Stimulated activated CD4-positive, alpha-beta T cell treated with anti-CD3 and anti-CD28 coated beads, Interleukin-12 subunit alpha, Interleukin-12 subunit beta, amount 100 ng/mL, for 24 hours (primary cell): ENCODE data around the gene PRR7.

Source experiments
- DNase-seq, 2 experiments: peaks; one replicate each; pipeline ENCODE4 v3.0.0-alpha.2; 2020; ENCODE audit warnings: low read depth in 2 of 2

PRR7 gene

DNA sequence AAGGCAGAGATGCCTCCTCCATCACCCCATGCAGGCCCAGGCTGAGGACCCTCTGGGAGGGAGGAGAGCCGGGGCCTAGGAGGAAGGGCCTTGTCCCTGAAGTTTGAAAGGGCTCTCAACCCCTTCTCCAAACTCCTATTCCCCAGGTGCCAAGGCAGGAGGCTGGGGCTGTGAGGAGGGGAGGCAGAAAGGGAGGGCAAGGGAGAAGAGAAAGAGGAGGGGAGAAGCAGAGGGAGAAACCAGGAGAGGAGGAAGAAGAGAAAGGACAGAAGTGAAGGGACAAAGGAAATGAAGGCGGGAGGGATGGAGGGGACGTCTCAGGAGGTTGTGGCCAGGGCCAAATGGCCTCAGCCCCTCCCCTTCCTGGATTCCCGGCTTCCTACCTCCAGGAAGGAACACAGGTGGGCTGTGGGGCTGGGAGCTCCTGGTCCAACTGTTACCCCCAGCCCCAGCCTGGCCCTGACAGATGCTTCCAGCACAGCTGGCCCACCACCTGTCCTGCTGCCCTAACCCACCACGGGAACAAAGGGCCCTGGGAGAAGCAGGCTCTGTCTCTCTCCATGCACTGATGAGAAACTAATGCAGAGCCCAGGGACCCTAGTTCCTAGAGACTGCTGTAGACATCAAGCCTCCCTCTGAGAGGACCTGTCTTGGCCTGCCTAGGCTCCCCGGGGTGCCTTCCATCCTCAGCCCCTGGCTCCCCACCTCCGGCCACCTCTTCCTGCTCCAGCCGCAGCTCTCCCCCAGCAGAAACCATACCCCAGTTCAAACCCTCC, 23.3 kb downstream of the PRR7 start:
- no peak for DNase-seq

DNA sequence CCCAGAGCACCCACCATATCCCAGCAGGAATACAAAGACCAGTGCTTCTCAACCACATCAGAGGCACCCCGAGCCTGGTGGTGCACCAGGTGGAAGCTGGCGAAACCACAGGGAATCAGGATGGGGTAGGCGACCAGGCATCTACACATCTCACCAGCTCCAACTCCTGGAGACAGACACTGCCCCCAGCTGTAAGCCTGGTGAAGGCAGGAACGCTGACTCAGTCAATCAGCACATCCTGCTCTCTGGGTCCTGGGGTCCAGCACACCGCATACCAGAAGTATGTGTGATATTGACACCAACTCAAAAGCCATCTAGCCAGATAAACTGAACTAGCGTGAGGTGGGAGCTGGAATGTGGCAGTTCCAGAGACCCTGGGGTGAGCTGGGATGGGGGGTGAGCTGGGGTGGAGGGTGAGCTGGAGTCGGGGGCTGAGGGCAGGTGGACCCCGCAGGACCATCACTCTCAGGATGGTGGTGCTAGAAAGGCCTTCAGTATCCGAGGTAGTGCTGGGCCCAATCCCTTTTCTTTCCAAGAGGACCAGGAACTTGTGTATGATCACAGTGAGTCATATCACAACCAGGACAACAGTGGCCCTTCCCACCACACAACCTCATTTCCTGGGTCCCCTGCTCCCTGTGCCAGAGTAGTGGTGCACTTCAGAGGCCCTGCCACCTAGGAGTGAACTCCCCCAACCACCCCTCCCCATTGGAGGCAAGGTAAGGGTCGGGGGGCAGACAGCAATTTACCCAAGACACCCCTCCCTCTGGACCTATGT, 24.3 kb downstream of the PRR7 start:
- DNase-seq: no peak

DNA sequence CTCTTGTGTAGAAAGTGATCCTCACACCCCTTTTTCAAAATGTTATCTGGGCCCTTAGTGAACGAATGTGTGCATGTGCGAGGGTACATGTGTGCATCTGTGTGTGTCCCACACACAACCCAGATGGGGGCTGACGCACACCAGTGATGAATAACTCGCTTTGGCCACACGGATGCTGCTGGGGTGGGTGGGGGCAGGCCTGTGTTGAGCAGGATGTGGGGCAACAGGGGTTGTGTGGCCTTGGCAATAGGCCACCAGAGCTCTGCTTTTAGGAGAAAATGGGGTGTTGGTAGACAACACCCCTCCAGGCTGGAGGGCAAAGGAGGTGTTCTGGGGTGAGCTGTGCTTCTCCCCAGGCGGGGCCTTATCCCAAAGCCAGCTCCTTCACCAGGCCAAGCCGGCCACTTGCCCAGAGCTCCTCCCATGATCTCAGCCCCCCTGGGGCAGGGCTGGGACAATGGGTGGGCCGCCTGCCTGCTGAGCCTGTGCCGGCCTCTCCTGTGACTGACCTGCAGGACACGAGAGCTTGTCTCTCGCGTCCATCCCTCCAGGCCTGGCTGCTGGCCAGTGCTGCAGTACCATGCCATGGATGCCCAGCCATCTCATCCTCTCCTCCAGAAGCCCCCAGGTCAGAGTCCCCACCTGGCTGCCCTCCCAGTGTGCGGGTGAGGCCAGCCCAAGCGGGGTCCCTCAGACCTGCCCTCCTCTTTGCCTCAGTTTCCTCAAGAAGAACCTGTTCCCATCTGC, 25.2 kb downstream of the PRR7 start:
- no peak for DNase-seq

DNA sequence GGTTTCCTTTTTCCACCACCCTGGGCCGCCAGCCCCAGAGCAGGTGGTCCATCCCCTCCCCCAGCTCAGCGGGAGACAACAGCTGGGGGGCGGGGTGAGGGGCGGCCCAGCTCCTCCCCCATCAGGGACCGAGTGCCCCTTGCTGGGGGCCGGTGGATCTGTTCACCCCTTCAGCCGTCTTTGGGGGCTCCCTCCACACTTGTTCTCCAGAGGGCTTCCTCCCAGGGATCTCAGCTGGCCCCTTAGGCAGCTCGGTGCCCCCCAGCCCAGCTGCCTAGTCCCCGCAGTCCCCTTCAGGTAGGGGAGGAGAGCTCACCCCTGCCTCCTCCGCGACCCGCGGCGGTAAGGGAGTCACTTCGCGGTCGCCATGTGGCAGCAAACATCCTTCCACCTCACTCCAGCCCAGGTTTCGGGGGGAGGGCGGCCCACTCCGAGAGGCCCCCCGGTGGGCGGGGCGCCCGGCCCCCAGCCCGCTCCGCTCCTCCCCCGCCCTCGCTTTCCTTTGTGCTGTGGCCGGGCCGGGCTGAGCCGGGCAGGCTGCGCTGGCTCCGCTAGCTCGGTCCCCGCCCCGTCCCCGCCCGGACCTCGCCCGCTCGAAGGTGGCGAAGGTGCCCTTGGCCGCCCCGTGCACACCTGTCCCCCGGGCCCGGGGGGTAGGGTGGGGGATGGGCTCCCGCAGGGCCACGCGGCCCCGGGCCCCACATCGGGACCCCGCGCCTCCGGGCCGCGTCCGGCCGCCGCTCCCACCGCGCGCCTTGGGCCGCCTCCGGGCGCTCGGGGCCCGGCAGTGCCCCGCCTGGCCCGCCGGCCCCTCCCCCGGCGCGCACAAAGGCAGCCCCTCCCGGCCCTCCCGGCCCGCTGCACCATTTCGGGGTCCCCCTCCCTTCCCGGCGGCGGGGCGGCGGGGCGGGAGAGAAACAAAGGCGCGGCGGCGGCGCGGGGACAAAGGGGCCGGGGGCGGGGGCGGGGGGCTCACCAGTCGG, 26.1 kb downstream of the PRR7 start:
- peak in 1 of 2 experiments; percentile 42 for DNase-seq

DNA sequence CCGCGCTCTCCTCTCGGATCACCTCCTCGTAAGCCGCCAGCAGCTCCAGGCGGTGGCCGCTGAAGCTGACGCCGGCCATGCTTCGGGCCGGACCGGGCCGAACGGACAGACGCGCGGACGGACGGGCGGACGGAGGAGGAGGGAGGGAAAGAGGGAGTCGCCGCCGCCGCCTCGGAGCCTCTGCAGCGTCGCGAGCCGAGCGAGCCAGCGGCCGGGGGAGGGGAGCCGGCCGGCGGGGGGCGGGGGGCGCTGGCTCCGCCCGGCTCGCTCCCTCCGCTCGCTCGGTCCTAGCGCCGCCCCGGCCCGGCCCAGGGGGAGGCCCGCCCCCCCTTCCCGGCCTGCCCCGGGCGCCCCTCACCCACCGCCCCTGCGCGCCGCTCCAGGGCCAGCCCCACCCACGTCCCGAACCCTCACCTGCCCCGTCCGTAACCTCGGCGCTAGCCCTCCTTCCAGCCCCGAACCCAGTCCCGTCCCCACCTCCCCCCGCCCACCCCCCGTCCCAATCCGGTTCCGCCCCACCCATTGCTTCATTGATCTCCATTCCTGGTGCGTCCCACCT, 26.9 kb downstream of the PRR7 start, which contains the start of gene DBN1:
TSS of gene DBN1 (minus strand) at position 192 of the 559 bp plus-strand sequence. CDS start at position 79, 113 bp downstream.
- DNase-seq: no peak

DNA sequence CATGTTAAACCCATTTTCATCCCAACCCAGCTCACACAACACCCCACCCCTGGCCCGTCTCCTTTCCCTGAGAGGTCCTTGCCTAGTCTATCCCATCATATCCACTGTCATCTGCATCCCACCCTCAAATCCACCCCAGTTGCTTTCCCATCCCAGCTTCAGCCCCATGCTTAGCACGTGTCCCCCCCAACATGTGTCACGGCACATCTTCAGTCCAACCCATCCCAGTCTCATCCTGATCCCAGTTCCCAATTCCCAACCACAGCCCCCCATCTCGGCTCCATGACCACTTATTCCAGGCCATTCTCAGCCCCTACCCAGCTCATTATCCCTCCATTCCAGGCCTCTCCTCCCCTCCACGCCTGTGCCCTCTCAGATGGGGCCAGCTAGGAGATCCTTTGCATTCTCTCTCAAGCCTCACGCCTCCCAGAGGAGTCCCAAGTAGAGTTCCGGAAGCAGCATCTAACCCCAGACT, 27.4 kb downstream of the PRR7 start:
- DNase-seq: no peak

DNA sequence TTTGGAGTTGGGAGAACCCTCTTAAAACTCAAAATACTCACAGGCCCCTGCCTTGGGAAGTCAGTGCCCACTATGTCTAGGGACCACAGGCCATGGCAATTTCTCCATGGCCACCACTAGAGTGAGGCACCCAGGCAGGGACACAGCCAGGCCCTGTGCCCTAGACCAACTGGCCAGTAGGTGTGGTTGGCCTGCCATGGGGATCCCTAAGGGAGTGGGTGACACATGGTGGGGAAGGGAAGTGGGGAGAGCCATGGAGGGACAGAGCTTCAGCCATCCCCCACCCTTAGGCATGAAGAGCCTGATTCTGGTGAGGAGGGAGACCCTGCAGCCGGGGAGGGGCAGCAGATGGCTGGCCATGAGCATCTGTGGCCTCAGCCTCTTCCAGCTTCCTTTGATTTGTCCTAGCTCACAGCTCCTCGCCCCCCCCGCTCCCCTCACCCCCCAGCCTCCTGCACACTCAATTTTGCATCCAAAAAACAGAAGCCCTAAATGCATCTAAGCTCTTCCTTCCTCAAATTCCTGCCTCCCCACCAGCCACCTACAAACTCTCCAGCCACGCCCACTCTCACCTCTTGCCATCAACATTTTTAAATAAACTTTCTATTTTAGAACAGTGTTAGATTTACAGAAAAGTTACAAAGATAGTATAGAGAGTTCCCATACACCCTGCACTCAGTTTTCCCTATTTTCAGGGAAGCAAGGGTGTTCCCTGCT, 28.4 kb downstream of the PRR7 start:
- DNase-seq: no peak

DNA sequence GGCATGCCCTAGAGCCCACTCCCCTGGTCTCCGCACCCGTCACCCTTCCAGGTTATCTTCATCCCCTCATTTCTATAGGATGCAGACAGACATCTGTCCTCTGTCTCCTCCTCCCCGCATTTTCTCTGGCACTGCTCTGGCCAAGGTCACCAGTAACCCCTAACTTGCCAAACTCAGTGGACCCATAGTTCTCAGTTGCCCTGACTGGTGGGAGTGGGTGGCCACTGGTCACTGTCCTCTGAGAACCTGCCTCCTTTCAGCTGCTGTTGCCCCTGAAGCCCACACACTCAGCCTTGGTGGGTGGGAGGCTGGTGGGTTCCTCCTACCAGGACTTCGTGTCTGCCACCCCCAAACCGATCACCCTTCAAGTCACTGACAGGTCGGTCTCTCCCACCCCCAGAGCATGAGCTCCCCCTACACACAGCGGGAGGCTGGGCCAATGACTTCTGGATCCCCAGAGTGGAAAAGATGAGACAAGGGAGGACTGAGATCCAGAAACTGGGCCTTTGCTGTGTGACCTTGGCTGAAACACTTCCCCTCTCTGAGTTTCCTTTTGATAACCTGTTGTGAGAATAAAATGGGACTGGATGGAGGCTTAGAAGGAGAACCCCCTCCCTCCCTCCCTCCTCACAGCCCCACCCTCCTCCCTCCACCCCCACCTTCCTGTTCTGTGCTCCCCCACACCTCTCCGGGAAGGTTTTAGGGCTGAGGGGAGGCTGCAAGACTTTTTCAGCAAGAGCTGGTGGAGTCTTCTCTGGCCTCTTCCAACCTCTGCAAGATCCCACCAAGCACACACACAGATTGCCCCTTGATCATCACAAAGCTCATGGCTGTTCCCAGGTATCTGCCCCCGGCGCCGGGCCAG, 29.2 kb downstream of the PRR7 start:
- no peak for DNase-seq

DNA sequence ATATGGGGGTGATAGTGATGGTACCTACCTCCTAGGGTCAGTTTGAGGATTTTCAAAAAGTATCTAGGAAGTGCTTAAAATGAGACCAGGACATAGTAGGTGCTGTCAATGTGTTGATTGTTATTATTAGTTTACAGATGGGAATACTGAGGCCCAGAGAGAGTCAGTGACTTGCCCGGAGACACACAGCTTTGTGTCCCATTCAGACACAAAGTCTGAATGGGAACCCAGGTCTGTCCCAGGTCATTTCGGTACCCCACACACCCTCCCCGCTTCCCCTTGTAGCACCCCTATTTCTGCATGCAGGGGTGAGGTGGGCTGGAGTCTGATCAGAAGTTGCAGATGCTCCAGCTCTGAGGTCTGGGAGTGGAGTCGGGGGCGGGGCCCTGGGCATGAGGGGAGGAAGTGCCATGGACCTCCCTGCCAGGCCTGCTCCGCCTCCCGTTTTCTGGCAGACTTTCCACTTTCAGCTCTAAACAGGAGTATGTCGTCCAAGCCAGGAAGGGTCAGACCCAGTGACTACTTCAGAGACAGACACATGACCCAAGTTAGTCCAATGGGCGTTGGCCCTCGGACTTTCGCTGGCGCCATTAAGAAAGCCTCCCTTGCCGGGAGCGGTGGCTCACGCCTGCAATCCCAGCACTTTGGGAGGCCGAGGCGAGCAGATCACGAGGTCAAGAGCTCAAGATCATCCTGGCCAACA, 30.1 kb downstream of the PRR7 start:
- DNase-seq: no peak

DNA sequence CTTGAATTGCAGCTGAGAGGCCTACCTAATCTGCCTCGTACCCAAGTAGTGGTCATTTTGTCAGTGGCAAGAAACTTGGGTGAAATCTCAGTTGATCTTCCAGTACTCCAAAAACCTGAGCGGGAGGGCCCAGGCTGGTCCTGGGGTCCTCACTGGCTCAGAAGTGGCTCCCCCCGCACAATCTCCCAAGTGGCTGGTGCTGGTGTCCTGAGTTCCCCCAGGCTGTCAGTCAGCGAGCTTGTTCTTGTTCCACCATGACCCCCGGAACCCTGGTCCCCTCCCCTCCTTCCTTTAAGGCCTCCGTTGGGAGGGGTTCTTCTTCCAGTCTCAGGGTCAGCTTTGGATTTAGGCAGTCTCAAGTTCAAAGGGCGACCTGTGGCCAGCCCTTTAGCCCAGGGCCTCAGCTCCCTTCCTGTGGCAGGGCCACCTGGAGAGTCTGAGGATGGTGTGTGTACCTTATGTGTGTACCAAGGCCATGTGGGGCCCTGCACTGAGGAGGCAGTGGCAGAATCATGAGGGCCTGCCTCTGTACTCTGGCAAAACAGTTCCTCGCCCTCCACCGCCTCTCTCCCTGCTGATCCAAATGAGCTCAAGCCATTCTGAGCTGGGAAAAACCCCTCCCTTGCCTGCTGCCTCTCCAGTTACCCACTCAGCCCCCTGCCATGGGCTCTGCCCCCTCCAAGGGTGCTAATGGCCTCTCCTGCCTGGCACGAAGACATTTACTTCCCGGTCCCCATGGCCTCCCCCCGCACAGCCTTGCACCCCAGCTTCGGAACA, 31.3 kb downstream of the PRR7 start:
- no peak for DNase-seq

DNA sequence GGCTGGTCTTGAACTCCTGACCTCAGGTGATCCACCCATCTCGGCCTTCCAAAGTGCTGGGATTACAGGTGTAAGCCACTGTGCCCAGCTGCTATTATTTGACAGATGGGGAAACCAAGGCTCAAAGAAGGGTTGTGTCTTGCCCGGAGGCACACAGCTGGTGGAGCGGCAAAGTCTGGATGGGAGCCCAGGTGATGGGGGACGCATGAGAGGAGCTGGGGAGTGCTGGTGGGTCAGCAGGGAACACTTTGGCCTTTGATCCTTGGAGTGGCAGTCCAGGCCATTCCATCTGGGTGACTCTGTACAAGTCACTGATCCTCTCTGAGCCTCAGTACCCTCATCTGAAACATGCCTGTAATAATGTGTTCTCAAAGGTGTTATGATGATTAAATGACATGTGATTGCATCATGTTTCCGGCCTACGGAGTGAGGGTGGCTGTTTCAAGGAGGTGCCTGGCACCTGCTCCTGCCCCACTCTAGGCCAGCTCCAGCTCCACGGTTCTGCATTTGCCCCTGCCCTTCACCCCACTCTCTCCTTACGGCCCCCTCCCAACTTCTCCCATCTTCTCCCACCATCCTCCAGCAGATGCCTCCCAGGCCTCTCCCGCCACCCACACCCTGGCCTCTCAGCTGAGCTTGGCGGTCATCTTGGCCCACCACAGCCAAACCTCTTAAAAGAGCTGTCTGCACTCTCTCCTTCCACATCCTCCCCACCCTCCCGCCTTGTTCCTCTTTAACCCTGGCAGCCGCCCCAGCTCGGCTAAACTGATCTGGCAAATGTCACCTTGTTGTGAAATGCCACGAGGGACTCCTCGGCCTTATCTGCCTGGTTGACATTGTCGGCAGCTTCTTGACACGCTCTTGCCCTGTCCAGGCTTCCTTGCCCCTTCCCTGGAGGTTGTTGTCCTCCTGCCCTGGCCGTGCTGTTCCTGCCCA, 32.4 kb downstream of the PRR7 start:
- no peak for DNase-seq

DNA sequence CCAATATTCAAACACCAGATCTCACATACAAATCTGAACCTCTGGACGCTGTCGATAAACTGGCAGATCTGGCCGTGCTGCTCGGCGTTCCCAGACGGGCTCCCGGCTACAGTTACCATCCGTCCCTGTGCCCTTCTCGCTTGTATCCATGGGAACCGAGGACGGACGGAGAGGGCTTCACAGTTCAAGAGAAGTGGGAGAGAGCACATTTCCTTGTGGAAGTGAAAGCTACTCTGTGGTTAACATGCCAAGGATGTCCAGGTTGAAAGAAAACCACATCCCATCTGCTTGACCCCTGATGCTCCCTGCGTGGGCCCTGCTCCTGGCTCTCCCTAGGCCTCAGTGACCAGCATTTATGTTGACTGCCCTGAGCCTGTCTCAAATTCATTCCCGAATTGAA, 33.2 kb downstream of the PRR7 start:
- no peak for DNase-seq

DNA sequence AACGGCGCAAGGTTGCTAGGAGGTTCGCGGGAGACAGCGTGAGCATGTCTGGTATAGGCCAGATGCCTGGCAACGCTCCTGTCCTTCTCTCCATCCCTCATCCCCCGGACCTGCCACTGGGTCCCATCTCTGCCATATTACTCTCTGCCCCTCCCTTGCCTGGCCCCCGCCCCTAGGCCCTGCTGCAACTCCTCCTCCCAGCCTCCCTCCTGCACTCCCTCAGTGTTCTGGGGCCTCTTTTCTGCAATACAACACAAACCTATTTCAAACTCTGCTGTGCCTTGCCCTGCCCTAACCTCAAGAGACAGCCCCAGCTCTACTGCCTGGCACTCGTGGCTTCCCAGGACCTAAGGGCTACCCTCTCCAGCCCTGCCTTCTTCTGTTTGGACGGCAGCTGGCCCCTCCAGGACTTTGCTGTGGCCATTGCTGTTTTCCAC, 35.8 kb downstream of the PRR7 start:
- no peak for DNase-seq

DNA sequence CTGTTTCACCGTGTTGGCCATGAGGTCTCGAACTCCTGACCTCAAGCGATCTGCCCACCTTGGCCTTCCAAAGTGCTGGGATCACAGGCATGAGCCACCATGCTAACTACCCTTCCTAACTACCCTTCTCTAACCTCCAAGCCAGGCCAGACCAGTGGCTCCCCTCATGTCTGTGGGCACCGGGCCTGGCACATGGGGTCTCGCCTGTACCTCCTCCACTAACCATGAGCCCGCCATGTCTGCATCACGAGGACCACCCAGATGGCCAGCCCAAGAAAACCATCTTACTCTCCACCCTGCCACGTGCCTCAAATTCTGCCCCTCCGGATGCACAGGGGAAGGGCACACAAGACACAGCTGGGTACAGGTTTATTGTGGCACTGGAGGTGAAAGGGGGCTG, 36.4 kb downstream of the PRR7 start:
- no peak for DNase-seq

DNA sequence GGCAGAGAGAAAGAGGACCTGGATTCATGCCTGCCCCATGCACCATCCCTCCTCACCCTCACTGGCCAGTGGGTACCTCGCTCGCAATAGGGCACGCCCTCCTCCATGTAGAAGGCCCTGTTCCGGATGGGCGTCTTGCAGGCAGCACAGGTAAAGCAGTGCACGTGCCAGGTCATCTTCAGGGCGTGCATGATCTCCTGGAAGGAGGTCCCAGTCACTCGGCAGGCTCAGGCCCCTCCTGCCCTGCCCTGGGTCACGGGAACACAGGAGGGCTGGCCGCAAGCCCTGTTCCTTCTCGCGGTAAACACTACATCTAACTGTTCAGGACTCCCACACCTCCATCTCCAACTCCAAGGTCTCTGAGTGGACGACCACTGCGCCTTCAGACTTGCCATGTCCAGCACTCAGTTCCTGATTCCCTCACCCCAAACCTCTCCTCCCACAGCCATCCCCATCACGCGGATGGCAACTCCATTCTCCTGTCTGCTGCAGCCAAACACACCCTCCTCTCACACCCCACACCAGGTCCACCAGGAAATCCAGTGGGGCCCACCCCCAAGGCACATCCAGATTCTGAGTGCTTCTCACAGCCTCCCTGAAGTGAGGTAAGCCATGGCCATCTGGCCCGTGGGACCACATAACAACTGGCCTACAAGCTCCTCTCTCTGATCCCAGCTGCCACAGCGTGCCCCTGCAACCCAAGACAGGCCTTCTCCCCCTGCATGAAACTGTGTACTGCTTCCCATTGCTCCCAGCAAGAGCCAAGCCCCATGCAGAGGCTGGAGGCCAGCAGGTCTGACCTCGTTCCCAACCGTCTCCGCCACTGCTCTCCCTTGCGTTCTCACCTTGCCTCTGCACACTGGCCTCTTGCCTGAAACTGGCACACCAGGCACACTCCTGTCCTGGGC, 37.6 kb downstream of the PRR7 start:
- DNase-seq: no peak
